Endothelial cell of umbilical vein (primary cell): ENCODE data around the gene NMB. TPM values are rescaled to one million over a fixed set of nuclear protein-coding genes. Genes with fewer than 3 reads are reported as not detected.
"Not testable (repeated sequence)": the region's sequence is repeated elsewhere in the genome, so short reads cannot be mapped to it uniquely, and the experiment has no call there.

Source experiments
- BruUV-seq: library from RNA; stranded (reverse); fragments of 400-500 nt; replicated peaks from 2 replicates; lab custom pipeline; 2021; lab: Mats Ljungman, UMichigan
- CTCF ChIA-PET: fragments of 300-600, 350-600 bp; sonication (Branson Sonifier 250); formaldehyde crosslinking; loops from one replicate; lab custom pipeline; 2021; ENCODE audit warnings: antibody characterized with exemption, inconsistent platforms; lab: Charles Lee
- POLR2A ChIA-PET: fragments of 300-600, 350-600 bp; sonication (Branson Sonifier 250); formaldehyde crosslinking; loops from one replicate; lab custom pipeline; 2021; ENCODE audit warnings: antibody characterized with exemption, inconsistent platforms; lab: Charles Lee
- DNase-seq: peaks from one replicate; pipeline ENCODE4 v3.0.0-alpha.2; 2011; ENCODE audit warnings: low read depth, low spot score
- FAIRE-seq: peaks from 2 replicates; lab custom pipeline; 2011; peaks lifted over from hg19 to GRCh38; lab: Jason Lieb, UNC
- H2AFZ ChIP-seq: 2 replicates; pipeline ENCODE4 v1.6.0; 2012; ENCODE audit warnings: low read depth, low read length, control low read depth, inconsistent platforms
- H3K27ac ChIP-seq: 2 replicates; pipeline ENCODE4 v1.5.1; 2011; ENCODE audit warnings: low read depth, mild to moderate bottlenecking, control low read depth, low read length, moderate library complexity; ENCODE audit not compliant: insufficient read depth
- H3K27me3 ChIP-seq, 2 experiments: 2 replicates each; pipeline versions ENCODE4 v1.6.0 to v1.6.1; 2011; ENCODE audit warnings: low read length in 2 of 2, mixed read lengths in 1 of 2; ENCODE audit not compliant: control insufficient read depth in 2 of 2, insufficient read depth in 2 of 2
- H3K36me3 ChIP-seq, 2 experiments: 2 replicates in 1 of 2; 3 replicates in 1 of 2; pipeline ENCODE4 v1.5.1; 2011; ENCODE audit warnings: low read length in 2 of 2, mild to moderate bottlenecking in 1 of 2, moderate library complexity in 1 of 2; ENCODE audit not compliant: control insufficient read depth in 2 of 2, insufficient read depth in 2 of 2; ENCODE audit errors: extremely low read depth in 1 of 2
- H3K4me1 ChIP-seq: 3 replicates; pipeline ENCODE4 v1.5.1; 2011; ENCODE audit warnings: mild to moderate bottlenecking, low read length; ENCODE audit not compliant: control insufficient read depth, insufficient read depth; ENCODE audit errors: extremely low read depth
- H3K4me2 ChIP-seq: 2 replicates; pipeline ENCODE4 v1.6.1; 2011; ENCODE audit warnings: low read length, control low read depth, mixed read lengths; ENCODE audit not compliant: insufficient read depth
- H3K4me3 ChIP-seq, 3 experiments: fragments of 200-600 bp in 1 of 3; sonication (generic), shearing (Covaris generic) in 1 of 3; replicated peaks in 1 of 3; 2 replicates each; pipeline ENCODE4 v1.5.1; 2011 to 2016; ENCODE audit warnings: control low read depth in 3 of 3, low read length in 3 of 3, mild to moderate bottlenecking in 2 of 3, inconsistent platforms in 1 of 3, low read depth in 1 of 3, moderate library complexity in 1 of 3; ENCODE audit not compliant: insufficient read depth in 1 of 3
- H3K79me2 ChIP-seq: 2 replicates; pipeline ENCODE4 v1.6.0; 2012; ENCODE audit warnings: low read length, inconsistent platforms; ENCODE audit not compliant: control insufficient read depth, insufficient read depth
- H3K9ac ChIP-seq: replicated peaks from 2 replicates; pipeline ENCODE3; 2011; ENCODE audit warnings: low read length, control low read depth; ENCODE audit not compliant: insufficient read depth; ENCODE audit errors: extremely low read depth
- H3K9me1 ChIP-seq: replicated peaks from 3 replicates; pipeline ENCODE4 v1.6.0; 2011; ENCODE audit warnings: mild to moderate bottlenecking, low read length; ENCODE audit not compliant: control insufficient read depth, insufficient read depth; ENCODE audit errors: extremely low read depth
- H3K9me3 ChIP-seq: replicated peaks from 2 replicates; pipeline ENCODE4 v1.5.1; 2012; ENCODE audit warnings: low read length, inconsistent platforms; ENCODE audit not compliant: control insufficient read depth, insufficient read depth
- H4K20me1 ChIP-seq: replicated peaks from 2 replicates; pipeline ENCODE3; 2011; ENCODE audit warnings: mild to moderate bottlenecking, low read length; ENCODE audit not compliant: control insufficient read depth, insufficient read depth; ENCODE audit errors: extremely low read depth
- EZH2 ChIP-seq: IDR thresholded peaks from 2 replicates; pipeline ENCODE4 v1.6.1; 2012; ENCODE audit warnings: borderline replicate concordance, low read depth, mild to moderate bottlenecking, moderate library complexity, low read length, inconsistent platforms; ENCODE audit not compliant: severe bottlenecking
- FOS ChIP-seq: IDR thresholded peaks from 2 replicates; pipeline ENCODE4 v1.6.1; 2011; ENCODE audit warnings: mild to moderate bottlenecking, low read length, moderate library complexity, borderline replicate concordance; ENCODE audit not compliant: insufficient read depth
- GATA2 ChIP-seq: IDR thresholded peaks from 2 replicates; pipeline ENCODE4 v1.7.0; 2011; ENCODE audit warnings: low read depth, mild to moderate bottlenecking, moderate library complexity, mixed read lengths, low read length; ENCODE audit not compliant: insufficient read length, insufficient read depth
- JUN ChIP-seq: IDR thresholded peaks from 2 replicates; pipeline ENCODE4 v1.6.1; 2011; ENCODE audit warnings: borderline replicate concordance, low read depth; ENCODE audit not compliant: insufficient read length, insufficient read depth
- MYC ChIP-seq: IDR thresholded peaks from one replicate; pipeline ENCODE4 v1.6.1; 2011; ENCODE audit warnings: mild to moderate bottlenecking, low read depth, low read length
- POLR2A ChIP-seq: IDR thresholded peaks from 2 replicates; pipeline ENCODE4 v1.6.1; 2012; ENCODE audit warnings: low read depth, mild to moderate bottlenecking, control low read depth, low read length
- POLR2AphosphoS5 ChIP-seq: IDR thresholded peaks from 2 replicates; pipeline ENCODE4 v1.6.1; 2012; ENCODE audit warnings: low read depth, mild to moderate bottlenecking, control low read depth, low read length, moderate library complexity; ENCODE audit not compliant: insufficient read depth
- dilution Hi-C: fragments of 300-500 bp; cut with MboI; formaldehyde crosslinking; loops from one replicate; pipeline ENCODE4 v1.15.0; 2019; ENCODE audit warnings: low sequenced_read_pairs; ENCODE audit not compliant: extremely low pct_ligation_motif_present
- intact Hi-C: fragments of 100-400 bp; cut with micrococcal nuclease; formaldehyde crosslinking; loops from one replicate; pipeline ENCODE4 v1.10.0; 2022
- polyA plus RNA-seq, 4 experiments: library from polyadenylated mRNA; depleted of rRNA in 3 of 4; stranded (reverse) in 3 of 4; unstranded in 1 of 4; fragments of >200 nt; gene quantifications; 2 replicates each; pipeline versions ENCODE4 v1.2.1 to v1.2.3, GENCODE V29; 2011 to 2012; ENCODE audit warnings: missing spikeins in 1 of 4
- total RNA-seq: library from RNA; stranded (reverse); gene quantifications from 2 replicates; pipeline ENCODE4 v1.2.3, GENCODE V29; 2021
- TF ChIP-seq, protein P1 (sequence below): IDR thresholded peaks from 2 replicates; pipeline ENCODE4 v1.6.1; 2011; ENCODE audit not compliant: insufficient read depth, insufficient read length
- TF ChIP-seq, protein P2 (sequence below), 2 donors: IDR thresholded peaks; 1 replicate in 1 of 2; 2 replicates in 1 of 2; pipeline ENCODE4 v1.5.1; 2011; ENCODE audit warnings: low read length in 2 of 2, mild to moderate bottlenecking in 2 of 2, moderate library complexity in 2 of 2, control low read depth in 1 of 2, inconsistent platforms in 1 of 2, low read depth in 1 of 2; ENCODE audit not compliant: insufficient read depth in 1 of 2; ENCODE audit errors: extremely low read depth in 1 of 2

The NMB gene
- total and polyA plus RNA-seq, 2 donors (not counting 3 experiments of a cell fraction or from before 2014, with no cell fraction given), result 7.8 to 9.8 TPM

DNA sequence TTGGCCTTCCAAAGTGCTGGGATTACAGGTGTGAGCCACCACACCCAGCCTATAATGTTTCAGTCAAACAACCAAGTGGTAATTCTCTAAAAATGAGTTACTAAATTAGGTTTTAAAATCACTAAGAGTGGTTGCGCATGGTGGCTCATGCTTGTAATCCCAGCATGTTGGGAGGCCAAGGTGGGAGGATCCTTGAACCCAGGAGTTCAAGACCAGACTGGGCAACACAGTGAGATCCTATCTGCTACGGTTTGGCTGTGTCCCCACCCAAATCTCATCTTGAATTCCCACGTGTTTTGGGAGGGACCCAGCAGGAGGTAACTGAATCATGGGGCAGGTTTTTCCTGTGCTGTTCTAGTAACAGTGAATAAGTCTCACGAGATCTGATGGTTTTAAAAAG is 31.9 kb upstream of the NMB start:
- Histone ChIP-seq H4K20me1 (no peaks in the 10 kb centered on the region), H3K4me3 (no peak overlapping the region), H3K9ac (no peak overlapping the region), H3K9me1 (no peaks in the 10 kb centered on the region), H3K4me1 (no peaks in the 10 kb centered on the region), H3K27ac (no peak overlapping the region), H3K4me2 (no peak overlapping the region), H3K36me3 (peaks cover 3 to 4% of the 10 kb centered on the region in 2 experiments), H3K79me2 (peaks cover 33% of the 10 kb centered on the region), H2AFZ (no peak overlapping the region), H3K27me3 (no peaks in the 10 kb centered on the region), H3K9me3 (no peaks in the 10 kb centered on the region)
- FAIRE-seq (no peak), DNase-seq (no peak)
- TF ChIP-seq EZH2 (no peak), POLR2A (no peak), GATA2 (no peak), POLR2AphosphoS5 (no peak), JUN (no peak), FOS (no peak), MYC (no peak)
- TF ChIP-seq, protein P1, sequence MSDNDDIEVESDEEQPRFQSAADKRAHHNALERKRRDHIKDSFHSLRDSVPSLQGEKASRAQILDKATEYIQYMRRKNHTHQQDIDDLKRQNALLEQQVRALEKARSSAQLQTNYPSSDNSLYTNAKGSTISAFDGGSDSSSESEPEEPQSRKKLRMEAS, result no peak
- TF ChIP-seq, protein P2, sequence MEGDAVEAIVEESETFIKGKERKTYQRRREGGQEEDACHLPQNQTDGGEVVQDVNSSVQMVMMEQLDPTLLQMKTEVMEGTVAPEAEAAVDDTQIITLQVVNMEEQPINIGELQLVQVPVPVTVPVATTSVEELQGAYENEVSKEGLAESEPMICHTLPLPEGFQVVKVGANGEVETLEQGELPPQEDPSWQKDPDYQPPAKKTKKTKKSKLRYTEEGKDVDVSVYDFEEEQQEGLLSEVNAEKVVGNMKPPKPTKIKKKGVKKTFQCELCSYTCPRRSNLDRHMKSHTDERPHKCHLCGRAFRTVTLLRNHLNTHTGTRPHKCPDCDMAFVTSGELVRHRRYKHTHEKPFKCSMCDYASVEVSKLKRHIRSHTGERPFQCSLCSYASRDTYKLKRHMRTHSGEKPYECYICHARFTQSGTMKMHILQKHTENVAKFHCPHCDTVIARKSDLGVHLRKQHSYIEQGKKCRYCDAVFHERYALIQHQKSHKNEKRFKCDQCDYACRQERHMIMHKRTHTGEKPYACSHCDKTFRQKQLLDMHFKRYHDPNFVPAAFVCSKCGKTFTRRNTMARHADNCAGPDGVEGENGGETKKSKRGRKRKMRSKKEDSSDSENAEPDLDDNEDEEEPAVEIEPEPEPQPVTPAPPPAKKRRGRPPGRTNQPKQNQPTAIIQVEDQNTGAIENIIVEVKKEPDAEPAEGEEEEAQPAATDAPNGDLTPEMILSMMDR (IDR thresholded peaks at IDR 0.05; ENCODE audit: extremely low read depth in 1 of 2, insufficient read depth in 1 of 2, low read depth in 1 of 2, low read length in 2 of 2), result no peak
- intact Hi-C loops, result no loop called here
- dilution Hi-C loops, result no loop called here
- ChIA-PET CTCF (no interaction called here), POLR2A (no interaction called here)
- BruUV-seq, result no TSS peak

DNA sequence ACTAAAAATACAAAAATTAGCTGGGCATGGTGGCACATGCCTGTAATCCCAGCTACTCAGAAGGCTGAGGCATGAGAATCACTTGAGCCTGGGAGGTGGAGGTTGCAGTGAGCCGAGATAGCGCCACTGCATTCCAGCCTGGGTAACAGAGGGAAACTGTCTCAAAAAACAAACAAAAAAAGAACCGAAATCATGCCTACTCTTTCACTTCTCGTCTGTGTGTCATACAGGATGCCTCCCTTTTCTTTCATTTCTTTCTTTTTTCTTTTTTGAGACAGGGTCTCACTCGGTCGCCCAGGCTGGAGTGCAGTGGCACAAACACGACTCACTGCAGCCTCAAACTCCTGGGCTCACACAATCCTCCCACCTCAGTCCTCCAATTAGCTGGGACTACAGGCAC is 28.4 kb upstream of the NMB start:
- H3K9me3 ChIP-seq, intact Hi-C loops, H2AFZ ChIP-seq, H3K9me1 ChIP-seq, DNase-seq, H4K20me1 ChIP-seq, H3K27ac ChIP-seq, FAIRE-seq, H3K4me2 ChIP-seq, dilution Hi-C loops, H3K4me3 ChIP-seq, BruUV-seq, H3K36me3 ChIP-seq, H3K9ac ChIP-seq, H3K27me3 ChIP-seq, H3K4me1 ChIP-seq: not testable (repeated sequence)
- POLR2A ChIA-PET, result interaction anchor here (0.6 kb wide), 1 partner anchor 84 kb away, joined by 4 read pairs; no protein-coding TSS in a partner anchor
- CTCF ChIA-PET, result interaction anchor here (1.0 kb wide), 1 partner anchor 27 kb away, joined by 4 read pairs; no protein-coding TSS in a partner anchor
- H3K79me2 ChIP-seq, result peaks cover 10% of the 10 kb centered on the region
